H9 (cell line): Measurements from ENCODE around the gene PCSK6. TPM values are rescaled to one million over a fixed set of nuclear protein-coding genes. Genes with fewer than 3 reads are reported as not detected.

Experiments
- DNase-seq: peaks from one replicate; pipeline ENCODE4 v3.0.0-alpha.2; 2017
- H2AFZ ChIP-seq: one replicate; pipeline ENCODE4 v1.6.1; 2013; ENCODE audit warnings: mild to moderate bottlenecking, low read length, control low read depth, moderate library complexity
- H2AK5ac ChIP-seq: 2 replicates; pipeline ENCODE4 v1.6.1; 2013; ENCODE audit warnings: low read length, control low read depth, mixed read lengths; ENCODE audit not compliant: insufficient read length
- H2BK120ac ChIP-seq: one replicate; pipeline ENCODE4 v1.6.1; 2013; ENCODE audit warnings: low read depth, mild to moderate bottlenecking, low read length, control low read depth, inconsistent platforms; ENCODE audit not compliant: poor library complexity, severe bottlenecking
- H2BK12ac ChIP-seq: 2 replicates; pipeline ENCODE4 v1.6.1; 2013; ENCODE audit warnings: low read length, control low read depth, mixed read lengths, low read depth; ENCODE audit not compliant: insufficient read length
- H2BK15ac ChIP-seq: 2 replicates; pipeline ENCODE4 v1.6.1; 2013; ENCODE audit warnings: low read depth, low read length, control low read depth
- H2BK20ac ChIP-seq: one replicate; pipeline ENCODE4 v1.6.1; 2013; ENCODE audit warnings: low read depth, mild to moderate bottlenecking, low read length, control low read depth, inconsistent platforms; ENCODE audit not compliant: poor library complexity, severe bottlenecking
- H2BK5ac ChIP-seq: 2 replicates; pipeline ENCODE4 v1.6.1; 2013; ENCODE audit warnings: low read length, control low read depth, mixed read lengths; ENCODE audit not compliant: insufficient read length
- H3K14ac ChIP-seq: 2 replicates; pipeline ENCODE4 v1.6.1; 2013; ENCODE audit warnings: low read length, control low read depth; ENCODE audit not compliant: insufficient read depth
- H3K18ac ChIP-seq: 2 replicates; pipeline ENCODE4 v1.6.1; 2013; ENCODE audit warnings: low read depth, mild to moderate bottlenecking, mixed read lengths, low read length, control low read depth; ENCODE audit not compliant: insufficient read length
- H3K23ac ChIP-seq: 2 replicates; pipeline ENCODE4 v1.6.1; 2013; ENCODE audit warnings: low read length, control low read depth, mixed read lengths, low read depth; ENCODE audit not compliant: insufficient read length
- H3K23me2 ChIP-seq: 2 replicates; pipeline ENCODE4 v1.6.1; 2013; ENCODE audit warnings: low read depth, mild to moderate bottlenecking, mixed read lengths, low read length, control low read depth; ENCODE audit not compliant: insufficient read length, poor library complexity, severe bottlenecking
- H3K27ac ChIP-seq: 2 replicates; pipeline ENCODE4 v1.5.1; 2013; ENCODE audit warnings: low read length, control low read depth, mixed read lengths, low read depth; ENCODE audit not compliant: insufficient read length
- H3K27me3 ChIP-seq: 2 replicates; pipeline ENCODE4 v1.6.1; 2013; ENCODE audit warnings: low read length, control low read depth, inconsistent platforms; ENCODE audit not compliant: insufficient read depth
- H3K4ac ChIP-seq: 2 replicates; pipeline ENCODE4 v1.6.1; 2013; ENCODE audit warnings: low read depth, mild to moderate bottlenecking, control low read depth, inconsistent platforms, low read length, moderate library complexity
- H3K4me1 ChIP-seq: 2 replicates; pipeline ENCODE4 v1.6.1; 2013; ENCODE audit warnings: low read length, control low read depth, inconsistent platforms; ENCODE audit not compliant: insufficient read depth
- H3K4me2 ChIP-seq: 2 replicates; pipeline ENCODE4 v1.6.1; 2013; ENCODE audit warnings: low read length, control low read depth, mixed read lengths; ENCODE audit not compliant: insufficient read length, insufficient read depth
- H3K56ac ChIP-seq: 2 replicates; pipeline ENCODE4 v1.6.1; 2013; ENCODE audit warnings: low read depth, mild to moderate bottlenecking, mixed read lengths, low read length, control low read depth; ENCODE audit not compliant: insufficient read length
- H3K79me1 ChIP-seq: 2 replicates; pipeline ENCODE4 v1.6.1; 2013; ENCODE audit warnings: low read depth, mild to moderate bottlenecking, moderate library complexity, low read length, control low read depth, inconsistent platforms; ENCODE audit not compliant: insufficient read depth, poor library complexity, severe bottlenecking
- H3K79me2 ChIP-seq: 2 replicates; pipeline ENCODE4 v1.6.1; 2013; ENCODE audit warnings: low read length, control low read depth, inconsistent platforms; ENCODE audit not compliant: insufficient read depth
- H3K9ac ChIP-seq: 2 replicates; pipeline ENCODE4 v1.6.1; 2013; ENCODE audit warnings: low read length, control low read depth, mixed read lengths; ENCODE audit not compliant: insufficient read length; ENCODE audit errors: extremely low read depth
- H3K9me3 ChIP-seq: one replicate; pipeline ENCODE4 v1.6.1; 2013; ENCODE audit warnings: low read depth, low read length, inconsistent platforms; ENCODE audit not compliant: control insufficient read depth
- H3T11ph ChIP-seq: one replicate; pipeline ENCODE4 v1.6.1; 2013; ENCODE audit warnings: mild to moderate bottlenecking, low read length, control low read depth, inconsistent platforms
- H4K20me1 ChIP-seq: one replicate; pipeline ENCODE4 v1.6.1; 2013; ENCODE audit not compliant: control insufficient read depth, insufficient read length, insufficient read depth
- H4K5ac ChIP-seq: 2 replicates; pipeline ENCODE4 v1.6.1; 2013; ENCODE audit warnings: low read depth, mild to moderate bottlenecking, mixed read lengths, low read length, control low read depth; ENCODE audit not compliant: insufficient read length
- H4K8ac ChIP-seq: replicated peaks from 2 replicates; pipeline ENCODE4 v1.6.1; 2013; ENCODE audit warnings: low read length, control low read depth, mixed read lengths, low read depth; ENCODE audit not compliant: insufficient read length
- H4K91ac ChIP-seq: 2 replicates; pipeline ENCODE4 v1.6.1; 2013; ENCODE audit warnings: low read depth, mild to moderate bottlenecking, moderate library complexity, mixed read lengths, low read length, control low read depth; ENCODE audit not compliant: insufficient read length
- H3K27ac Mint-ChIP-seq, 3 experiments: 2 replicates in 2 of 3; 3 replicates in 1 of 3; pipeline ENCODE4 v1.8.0; 2020 to 2021; ENCODE audit warnings: mixed read lengths in 3 of 3, mild to moderate bottlenecking in 1 of 3, moderate library complexity in 1 of 3
- H3K27me3 Mint-ChIP-seq: 2 replicates; pipeline ENCODE4 v1.8.0; 2021; ENCODE audit warnings: low read depth, mild to moderate bottlenecking, moderate library complexity, mixed read lengths
- H3K36me3 Mint-ChIP-seq, 3 experiments: 2 replicates in 2 of 3; 3 replicates in 1 of 3; pipeline ENCODE4 v1.8.0; 2020 to 2021; ENCODE audit warnings: low read depth in 3 of 3, mixed read lengths in 3 of 3; ENCODE audit not compliant: insufficient read depth in 1 of 3
- H3K4me1 Mint-ChIP-seq, 2 experiments: 2 replicates each; pipeline ENCODE4 v1.8.0; 2020; ENCODE audit warnings: mixed read lengths in 2 of 2
- H3K4me3 Mint-ChIP-seq, 2 experiments: 2 replicates in 1 of 2; 3 replicates in 1 of 2; pipeline ENCODE4 v1.8.0; 2020 to 2021; ENCODE audit warnings: mild to moderate bottlenecking in 2 of 2, mixed read lengths in 2 of 2, moderate library complexity in 1 of 2
- H3K9me3 Mint-ChIP-seq, 2 experiments: 2 replicates in 1 of 2; 3 replicates in 1 of 2; pipeline ENCODE4 v1.8.0; 2020; ENCODE audit warnings: mild to moderate bottlenecking in 2 of 2, mixed read lengths in 2 of 2, moderate library complexity in 1 of 2
- CTCF ChIP-seq: fragments of 200-600 bp; sonication (generic); conservative IDR thresholded peaks from 3 replicates; pipeline ENCODE4 v1.8.0; 2021; ENCODE audit warnings: antibody characterized with exemption, mild to moderate bottlenecking
- WGBS: extraction: QIAGEN DNeasy Blood & Tissue Kit; methylation state at CpG from one replicate; pipeline ENCODE4 v1.1.7; 2013; ENCODE audit warnings: missing lambda C conversion rate, low lambda C conversion rate, mixed read lengths; ENCODE audit not compliant: insufficient read length; ENCODE audit errors: extremely low coverage; 5-methylcytosine and 5-hydroxymethylcytosine counted together
- total RNA-seq: library from RNA; stranded (reverse); gene quantifications from 2 replicates; pipeline ENCODE4 v1.2.1, GENCODE V29; 2021

Gene PCSK6
- total RNA-seq, 1 experiment from 2014 or later, result 4.0 TPM

DNA sequence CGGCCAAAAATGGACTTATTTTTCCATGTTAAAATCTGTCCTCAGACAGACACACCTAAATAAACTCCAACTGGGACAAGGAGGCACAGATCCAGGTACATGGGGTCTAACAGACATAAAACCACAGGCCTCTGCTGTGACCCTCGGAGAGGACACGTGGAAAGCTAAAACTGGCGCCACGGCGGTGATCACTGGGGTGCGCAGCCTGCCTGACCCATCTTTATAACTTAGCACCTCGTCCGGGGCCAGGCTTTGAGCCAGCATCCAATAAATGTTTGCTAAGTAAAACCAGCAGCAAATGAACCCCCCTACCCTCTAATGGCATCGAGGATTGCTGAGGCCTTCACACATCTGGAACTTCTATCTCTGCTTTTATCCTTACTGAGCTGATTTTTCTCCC is 15.3 kb downstream of the PCSK6 start:
- no peak for TF ChIP-seq CTCF
- no peaks in the 10 kb centered on the region for H3K36me3 Mint-ChIP-seq
- Histone ChIP-seq H2AK5ac (no peak overlapping the region), H3K27me3 (no peaks in the 10 kb centered on the region), H3K14ac (no peak overlapping the region), H2AFZ (no peak overlapping the region), H2BK12ac (no peak overlapping the region), H2BK120ac (no peak overlapping the region), H3K27ac (no peak overlapping the region), H3K23me2 (no peaks in the 10 kb centered on the region), H3K79me1 (no peaks in the 10 kb centered on the region), H3K23ac (no peak overlapping the region), H4K91ac (no peak overlapping the region), H3K18ac (no peak overlapping the region), H3K4me2 (no peak overlapping the region), H2BK5ac (no peak overlapping the region), H3T11ph (no peak overlapping the region), H4K20me1 (no peaks in the 10 kb centered on the region), H3K79me2 (no peaks in the 10 kb centered on the region), H4K5ac (no peak overlapping the region), H3K4me1 (no peaks in the 10 kb centered on the region), H3K9ac (no peak overlapping the region), H3K56ac (no peak overlapping the region), H3K4ac (no peak overlapping the region), H3K9me3 (no peaks in the 10 kb centered on the region), H4K8ac (no peak overlapping the region), H2BK15ac (no peak overlapping the region), H2BK20ac (no peak overlapping the region)
- H3K27ac Mint-ChIP-seq, result no peak overlapping the region; a peak in 1 of 7 replicates
- peaks cover 8 to 10% of the 10 kb centered on the region in 2 experiments for H3K4me1 Mint-ChIP-seq
- no CpG with 5 or more reads among the region's 10 CpGs for WGBS
- no peak for DNase-seq
- H3K4me3 Mint-ChIP-seq, result no peak overlapping the region
- H3K27me3 Mint-ChIP-seq, result peaks cover 11% of the 10 kb centered on the region
- H3K9me3 Mint-ChIP-seq, result no peaks in the 10 kb centered on the region
